Measurements from ENCODE around the gene PPP1R13L.

DNA sequence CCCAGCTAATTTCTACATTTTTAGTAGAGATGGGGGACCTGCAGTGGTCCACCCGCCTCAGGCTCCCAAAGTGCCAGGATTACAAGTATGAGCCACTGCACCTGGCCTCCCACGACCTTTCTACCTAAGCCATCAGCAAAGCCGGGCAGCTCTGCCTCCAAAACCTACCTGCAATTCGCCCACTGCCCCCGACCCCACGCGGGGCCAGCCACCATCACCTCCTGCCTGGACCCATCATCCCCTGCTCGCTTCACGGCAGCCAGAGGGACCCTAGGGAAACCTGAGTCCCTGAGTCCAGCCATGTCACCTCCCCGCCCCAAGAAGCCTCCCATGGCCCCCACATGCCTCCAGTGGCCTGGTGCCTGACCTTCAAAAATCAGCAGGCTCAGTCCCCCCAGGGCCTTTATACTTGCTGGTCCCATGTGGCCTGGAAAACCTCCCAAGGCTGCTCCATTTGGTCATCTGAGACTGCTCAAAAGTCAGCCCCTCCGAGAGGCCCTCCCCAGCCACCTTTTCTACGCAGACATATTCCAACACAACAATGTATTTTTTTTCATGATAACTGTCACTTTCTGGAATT, 46.6 kb downstream of the PPP1R13L start:
- TF ChIP-seq POLR2A (IDR thresholded peaks at IDR 0.05): no peak
- TF ChIP-seq, protein P1, sequence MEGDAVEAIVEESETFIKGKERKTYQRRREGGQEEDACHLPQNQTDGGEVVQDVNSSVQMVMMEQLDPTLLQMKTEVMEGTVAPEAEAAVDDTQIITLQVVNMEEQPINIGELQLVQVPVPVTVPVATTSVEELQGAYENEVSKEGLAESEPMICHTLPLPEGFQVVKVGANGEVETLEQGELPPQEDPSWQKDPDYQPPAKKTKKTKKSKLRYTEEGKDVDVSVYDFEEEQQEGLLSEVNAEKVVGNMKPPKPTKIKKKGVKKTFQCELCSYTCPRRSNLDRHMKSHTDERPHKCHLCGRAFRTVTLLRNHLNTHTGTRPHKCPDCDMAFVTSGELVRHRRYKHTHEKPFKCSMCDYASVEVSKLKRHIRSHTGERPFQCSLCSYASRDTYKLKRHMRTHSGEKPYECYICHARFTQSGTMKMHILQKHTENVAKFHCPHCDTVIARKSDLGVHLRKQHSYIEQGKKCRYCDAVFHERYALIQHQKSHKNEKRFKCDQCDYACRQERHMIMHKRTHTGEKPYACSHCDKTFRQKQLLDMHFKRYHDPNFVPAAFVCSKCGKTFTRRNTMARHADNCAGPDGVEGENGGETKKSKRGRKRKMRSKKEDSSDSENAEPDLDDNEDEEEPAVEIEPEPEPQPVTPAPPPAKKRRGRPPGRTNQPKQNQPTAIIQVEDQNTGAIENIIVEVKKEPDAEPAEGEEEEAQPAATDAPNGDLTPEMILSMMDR (IDR thresholded peaks at IDR 0.05): no peak
